Measurements from ENCODE around the gene RPL3.

- no peak for TF ChIP-seq FOXP2 (optimal IDR thresholded peaks at IDR 0.05; ENCODE audit: borderline replicate concordance, extremely low read depth, extremely low read length, insufficient read depth)
- no peak for TF ChIP-seq POLR2AphosphoS5 (IDR thresholded peaks at IDR 0.05; ENCODE audit: low read depth, low read length)
Observed at GRCh38 chr22:39301108-39301507, 18.3 kb downstream of the RPL3 start.
